GM15510 (cell line): ENCODE results near the gene GCH1.

Experiments
- POLR2A ChIP-seq: IDR thresholded peaks from 3 replicates; pipeline ENCODE4 v1.6.1; 2011; ENCODE audit warnings: borderline replicate concordance; ENCODE audit not compliant: insufficient read length; ENCODE audit errors: extremely low read depth

GCH1 gene

DNA sequence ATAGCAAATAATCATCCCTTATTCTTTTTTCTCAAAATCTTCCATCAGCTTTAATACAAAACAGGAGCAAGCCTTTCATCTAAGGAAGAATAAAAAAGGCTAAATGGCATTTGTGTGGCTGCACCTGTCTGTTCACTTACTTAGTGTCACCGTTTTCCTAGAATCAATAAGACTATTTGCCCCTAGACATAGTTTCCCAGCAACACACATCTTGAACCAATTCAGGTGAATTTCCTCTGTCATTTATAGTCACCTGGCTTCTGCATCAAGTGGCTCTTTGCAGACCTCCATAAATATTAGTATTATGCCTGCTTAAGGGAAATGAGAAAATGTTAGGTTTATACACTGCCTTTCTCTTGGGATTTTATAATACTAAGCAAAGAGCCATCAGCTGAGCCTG, 17.4 kb upstream of the GCH1 start:
- TF ChIP-seq POLR2A = no peak

DNA sequence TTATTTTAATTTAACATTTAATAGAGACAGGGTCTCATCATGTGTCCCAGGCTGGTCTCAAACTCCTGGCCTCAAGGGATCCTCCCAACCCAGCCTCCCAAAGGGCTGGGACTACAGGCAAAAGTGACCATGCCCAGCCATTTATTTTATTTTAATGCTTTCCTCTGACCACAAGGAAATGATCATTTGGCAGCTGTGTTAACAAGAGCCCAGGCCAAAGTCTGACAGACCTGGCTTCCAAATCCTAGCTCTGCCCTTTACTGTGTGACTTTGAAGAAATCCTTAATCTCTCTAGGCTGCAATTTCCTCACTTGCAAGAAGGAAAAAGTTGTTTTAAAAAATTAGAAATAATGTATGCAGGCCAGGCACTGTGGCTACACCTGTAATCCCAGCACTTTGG, 16.7 kb upstream of the GCH1 start:
- TF ChIP-seq POLR2A = no peak

DNA sequence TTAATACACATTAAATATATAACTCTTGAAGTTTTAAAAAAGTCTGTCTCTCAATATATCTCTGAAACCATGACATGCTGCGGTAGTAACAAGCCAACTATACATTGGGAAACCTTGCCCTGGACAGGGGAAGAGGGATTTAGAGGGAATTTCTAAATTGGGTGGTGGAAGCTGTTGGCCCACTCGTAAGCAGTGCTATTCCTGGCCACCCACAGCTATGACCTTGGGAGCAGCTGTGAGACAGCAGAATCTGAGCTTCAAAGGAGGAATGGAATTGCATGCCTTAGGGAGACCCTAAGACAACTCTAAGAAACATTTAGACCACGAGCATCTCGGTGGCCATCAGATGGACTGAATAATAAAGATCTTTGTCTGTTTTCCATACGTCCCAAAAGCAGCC, 15.8 kb upstream of the GCH1 start:
- TF ChIP-seq POLR2A = no peak

DNA sequence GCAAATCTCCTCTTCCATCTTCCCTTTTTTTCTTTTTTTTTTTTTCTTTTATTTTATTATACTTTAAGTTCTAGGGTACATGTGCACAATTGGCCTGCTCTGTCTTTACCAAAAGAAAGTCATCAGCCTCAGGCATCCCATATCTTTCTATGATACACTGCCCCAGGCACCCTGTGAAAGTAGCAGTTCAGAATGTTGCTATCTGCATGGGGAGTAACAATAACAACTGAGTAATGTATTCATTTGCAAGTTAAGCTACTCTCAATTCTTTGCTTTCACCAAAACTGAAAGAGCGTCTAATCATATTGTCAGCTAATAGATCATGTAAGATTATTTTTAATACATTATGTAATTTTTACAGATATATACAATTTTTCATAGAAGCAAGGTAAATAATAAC, 13.5 kb upstream of the GCH1 start:
- no peak for TF ChIP-seq POLR2A

DNA sequence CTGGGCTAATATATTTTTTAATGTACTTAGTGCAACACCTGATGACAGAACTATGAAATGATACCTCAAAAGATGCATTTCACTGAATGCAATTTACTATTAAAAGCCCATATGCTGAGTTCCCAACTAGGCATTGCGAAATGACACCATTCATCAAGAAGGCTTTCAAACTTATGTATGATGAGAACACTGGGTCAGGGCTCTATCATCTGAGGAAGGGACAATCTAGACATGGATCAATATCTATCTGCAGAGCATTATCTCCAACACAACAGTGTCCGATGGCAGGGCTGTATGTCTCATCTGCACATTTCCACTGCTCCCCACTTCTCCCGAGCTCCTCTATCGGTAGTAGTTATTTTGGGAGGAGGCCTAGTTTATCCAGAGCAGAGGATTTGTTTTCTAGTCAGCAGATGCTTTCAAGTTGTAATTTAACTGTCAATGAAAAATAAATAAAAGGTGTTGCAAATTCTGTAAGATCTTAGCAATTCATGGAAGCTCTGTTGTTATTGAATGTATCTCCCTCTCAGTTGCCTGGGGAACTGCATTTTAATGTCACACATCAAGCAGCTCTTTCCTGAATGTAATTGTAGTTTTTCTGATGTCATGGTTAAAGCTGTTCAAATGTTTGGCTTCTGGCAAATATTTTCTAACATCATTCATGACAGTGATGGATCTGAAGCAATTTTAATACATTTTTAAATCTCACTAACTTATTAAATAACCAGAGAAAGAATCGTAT, 7.4 kb upstream of the GCH1 start:
- no peak for TF ChIP-seq POLR2A

DNA sequence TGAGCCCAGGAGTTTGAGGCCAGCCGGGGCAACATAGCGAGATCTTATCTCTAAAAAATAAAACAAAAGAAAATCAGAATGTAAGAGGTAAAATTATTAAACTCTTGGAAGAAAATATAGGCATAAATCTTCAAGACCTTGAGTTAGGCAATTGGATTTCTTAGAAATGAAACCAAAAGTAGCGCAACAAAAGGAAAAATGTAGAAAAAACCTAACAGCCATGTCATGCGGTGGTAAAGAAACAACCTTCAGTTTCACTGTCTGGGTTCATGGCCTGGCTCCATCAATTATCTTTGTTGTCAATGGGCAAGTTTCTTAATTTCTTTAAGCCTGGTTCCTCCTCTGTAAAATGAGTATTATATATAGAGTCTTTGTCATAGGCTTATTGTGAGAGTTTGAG, 5.6 kb upstream of the GCH1 start:
- TF ChIP-seq POLR2A = no peak

DNA sequence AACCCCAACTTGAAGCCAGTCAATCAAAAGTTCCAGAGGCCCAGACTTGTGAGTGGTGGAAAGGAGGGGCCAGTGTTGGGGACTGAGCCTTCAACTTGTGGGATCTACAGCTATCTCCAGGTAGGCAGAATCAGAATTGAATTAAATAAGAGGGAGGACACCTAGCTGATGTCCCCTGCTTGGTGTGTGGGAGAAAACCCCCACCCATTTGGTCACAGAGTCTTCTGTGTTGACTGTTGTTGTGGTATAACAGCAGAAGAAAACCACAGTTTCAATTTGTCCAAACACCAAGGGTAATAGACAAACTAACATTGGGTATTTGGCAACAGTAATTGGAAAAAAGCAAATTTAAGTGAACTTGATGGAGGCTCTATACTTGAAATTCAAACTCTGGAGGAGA, 3.4 kb upstream of the GCH1 start:
- TF ChIP-seq POLR2A = no peak

DNA sequence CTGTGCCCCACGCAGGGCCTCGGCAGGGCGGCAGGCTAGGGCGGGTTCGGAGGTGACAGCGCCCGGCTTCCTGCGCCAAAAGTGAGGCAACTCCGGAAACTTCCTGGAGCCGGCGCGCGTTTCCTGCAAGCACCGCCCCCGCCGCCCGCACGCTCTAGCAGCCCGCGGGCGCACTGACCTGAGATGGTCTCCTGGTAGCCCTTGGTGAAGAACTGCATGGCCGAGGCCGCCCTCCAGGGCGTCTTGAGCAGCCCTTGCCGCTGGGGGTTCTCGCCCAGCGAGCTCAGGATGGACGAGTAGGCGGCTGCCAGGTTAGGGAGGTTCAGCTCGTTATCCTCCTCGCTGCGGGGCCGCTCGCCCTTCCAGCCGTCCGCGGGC, 494 bp downstream of the GCH1 start:
- no peak for TF ChIP-seq POLR2A

DNA sequence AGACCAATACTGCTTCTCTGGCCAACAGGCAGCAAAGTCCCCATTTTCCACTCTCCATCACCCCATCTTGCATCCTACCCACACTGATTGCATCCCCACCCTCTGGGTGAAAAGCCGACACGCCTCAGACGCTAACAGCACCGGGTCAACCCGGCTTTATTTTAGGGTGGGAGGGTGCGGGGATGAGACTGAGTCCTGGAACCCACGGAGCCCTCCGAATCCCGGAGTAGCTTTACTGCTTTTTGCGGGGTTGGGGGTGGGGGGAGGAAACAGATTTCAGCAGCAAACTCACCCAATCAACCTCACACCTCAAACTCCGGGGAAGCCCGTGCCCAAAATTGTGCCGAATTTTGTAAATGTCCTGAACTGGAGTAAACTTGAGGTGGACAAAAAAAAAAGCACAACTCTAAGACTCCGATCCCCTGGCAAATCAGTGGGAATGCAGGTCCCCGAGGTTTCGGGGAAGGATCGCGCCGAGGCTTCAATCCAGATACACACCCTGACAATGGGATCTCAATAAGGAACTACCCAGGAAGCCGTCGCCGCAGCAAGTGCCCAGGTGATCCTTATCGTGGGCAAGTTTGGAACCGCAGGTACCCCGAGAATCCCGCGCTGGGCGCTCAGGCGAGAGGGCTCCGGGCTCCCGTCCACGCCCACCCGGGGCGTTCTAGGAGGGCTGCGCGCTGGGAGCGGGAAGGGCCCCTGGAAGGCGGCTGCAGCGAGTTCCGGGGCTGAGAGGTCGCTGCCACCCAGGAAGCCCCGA, 1.1 kb downstream of the GCH1 start:
- no peak for TF ChIP-seq POLR2A

DNA sequence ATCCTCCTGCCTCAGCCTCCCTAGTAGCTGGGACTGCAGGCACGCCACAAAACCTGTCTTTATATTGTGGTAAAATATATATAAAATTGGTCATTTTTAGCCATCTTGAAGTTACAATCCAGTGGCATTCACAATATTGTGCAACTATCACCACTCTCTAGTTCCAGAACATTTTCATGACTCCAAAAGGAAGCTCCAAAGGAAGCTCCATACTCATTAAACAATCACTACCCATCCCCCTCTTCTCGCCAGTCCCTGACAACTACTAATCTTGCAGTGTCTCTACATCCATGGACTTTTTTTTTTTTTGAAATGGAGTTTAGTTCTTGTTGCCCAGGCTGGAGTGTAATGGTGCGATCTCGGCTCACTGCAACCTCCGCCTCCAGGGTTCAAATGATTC, 3.1 kb downstream of the GCH1 start:
- no peak for TF ChIP-seq POLR2A

DNA sequence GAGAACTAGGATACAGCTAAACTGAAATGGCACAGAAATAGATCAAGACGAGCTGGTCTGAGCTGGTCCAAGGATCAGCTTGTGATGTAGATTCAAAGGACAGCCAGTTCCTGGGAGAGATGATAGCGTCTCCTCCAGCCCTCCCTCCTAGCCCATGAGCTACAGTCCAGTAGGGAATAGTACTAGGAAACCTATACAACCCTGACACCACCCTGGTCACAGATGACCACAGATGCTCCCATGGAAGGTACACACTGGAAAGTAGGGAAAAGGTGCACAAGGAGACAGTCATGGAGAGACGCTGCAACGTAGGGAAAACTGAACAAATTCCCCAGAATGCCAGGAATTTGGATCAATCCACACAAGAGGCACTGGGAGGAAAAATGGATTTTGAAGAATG, 6.9 kb downstream of the GCH1 start:
- no peak for TF ChIP-seq POLR2A

DNA sequence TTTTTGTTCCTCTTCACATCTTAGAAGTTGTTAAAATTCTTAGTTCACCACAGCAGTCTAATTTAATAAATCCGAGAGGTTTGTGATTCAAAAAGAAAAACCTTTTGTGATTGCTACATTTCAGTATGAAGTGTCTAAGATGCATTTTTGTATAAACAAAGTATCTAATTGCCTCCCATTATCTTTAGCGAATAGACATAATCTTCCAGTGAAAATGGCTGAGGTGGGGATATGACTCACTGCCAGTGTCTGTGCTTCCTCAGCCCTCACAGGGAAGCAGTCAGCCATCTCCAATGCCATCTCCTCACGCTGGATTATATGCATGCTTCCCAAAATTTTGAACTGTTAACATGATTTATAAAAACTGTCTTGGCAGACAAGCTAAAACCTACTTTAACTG, 7.6 kb downstream of the GCH1 start:
- no peak for TF ChIP-seq POLR2A

DNA sequence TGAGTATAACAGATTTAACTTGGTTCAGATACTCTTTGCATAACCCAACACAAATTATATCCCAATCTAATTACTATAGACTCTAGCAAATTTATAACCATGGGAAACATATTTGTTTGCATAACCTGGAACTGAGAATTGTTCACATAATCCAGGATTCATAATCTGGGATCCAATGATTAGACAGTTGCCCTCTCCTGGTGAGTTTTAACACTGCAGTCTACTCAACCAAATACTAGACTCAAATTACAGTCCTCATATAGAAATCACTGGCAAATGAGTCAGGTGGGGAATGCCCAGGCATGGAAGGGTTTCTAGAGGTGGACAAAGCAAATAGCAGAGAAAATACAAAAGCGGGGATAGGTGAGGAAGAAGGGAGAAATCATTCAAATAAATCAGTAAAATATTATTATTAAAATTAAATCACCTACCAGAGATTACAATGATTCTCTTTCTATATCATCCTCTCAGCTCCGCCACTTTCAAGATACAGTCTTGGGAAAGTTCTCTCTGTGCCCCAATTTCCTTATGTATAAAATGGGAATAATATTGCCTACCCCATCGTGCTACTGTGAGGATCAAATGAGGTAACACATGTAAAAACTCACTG, 9.4 kb downstream of the GCH1 start:
- TF ChIP-seq POLR2A = no peak

DNA sequence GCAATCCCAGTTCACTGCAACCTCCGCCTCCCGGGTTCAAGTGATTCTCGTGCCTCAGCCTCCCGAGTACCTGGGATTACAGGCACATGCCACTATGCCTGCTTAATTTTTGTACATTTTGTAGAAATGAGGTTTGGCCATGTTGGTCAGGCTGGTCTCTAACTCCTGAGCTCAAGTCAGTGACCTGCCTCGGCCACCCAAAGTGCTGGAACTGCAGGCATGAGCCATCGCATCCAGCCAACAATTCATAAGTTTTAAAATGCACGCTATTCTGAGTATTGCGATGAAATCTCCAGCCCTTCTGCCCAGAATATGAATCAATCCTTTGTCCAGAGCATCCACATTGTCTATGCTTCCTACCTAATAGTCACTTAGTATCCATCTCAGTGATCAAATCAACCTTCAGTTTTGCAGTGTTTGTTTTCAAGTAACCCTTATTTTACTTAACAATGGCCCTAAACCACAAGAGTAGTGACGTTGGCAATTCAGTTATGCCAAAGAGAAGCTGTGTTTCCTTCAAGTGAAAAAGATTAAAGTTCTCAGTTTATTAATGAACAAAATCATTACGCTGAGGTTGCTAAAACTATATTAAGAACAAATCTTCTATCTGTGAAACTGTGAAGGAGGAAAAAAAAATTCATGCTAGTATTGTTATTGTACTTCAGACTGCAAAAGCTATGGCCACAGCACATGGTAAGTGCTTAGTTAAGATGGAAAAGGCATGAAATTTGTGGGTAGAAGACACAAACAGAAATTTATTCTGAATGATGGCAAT, 11.0 kb downstream of the GCH1 start:
- no peak for TF ChIP-seq POLR2A

DNA sequence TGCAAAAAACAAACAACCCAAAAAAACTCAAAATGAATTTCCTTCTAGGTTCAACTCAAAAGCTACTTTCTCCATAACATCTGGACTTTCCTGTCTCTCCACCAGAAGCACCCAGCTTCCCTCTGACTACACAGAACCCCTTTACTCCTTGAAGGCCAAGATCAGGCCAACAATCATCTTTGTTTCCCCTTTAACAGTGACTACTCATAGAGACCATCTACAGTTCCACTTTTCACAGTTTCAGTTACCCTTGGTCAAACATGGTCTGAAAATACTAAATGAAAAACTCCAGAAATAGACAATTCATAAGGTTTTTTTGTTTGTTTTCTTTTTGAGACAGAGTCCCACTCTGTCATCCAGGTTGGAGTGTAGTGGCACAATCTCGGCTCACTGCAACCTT, 11.8 kb downstream of the GCH1 start:
- no peak for TF ChIP-seq POLR2A

DNA sequence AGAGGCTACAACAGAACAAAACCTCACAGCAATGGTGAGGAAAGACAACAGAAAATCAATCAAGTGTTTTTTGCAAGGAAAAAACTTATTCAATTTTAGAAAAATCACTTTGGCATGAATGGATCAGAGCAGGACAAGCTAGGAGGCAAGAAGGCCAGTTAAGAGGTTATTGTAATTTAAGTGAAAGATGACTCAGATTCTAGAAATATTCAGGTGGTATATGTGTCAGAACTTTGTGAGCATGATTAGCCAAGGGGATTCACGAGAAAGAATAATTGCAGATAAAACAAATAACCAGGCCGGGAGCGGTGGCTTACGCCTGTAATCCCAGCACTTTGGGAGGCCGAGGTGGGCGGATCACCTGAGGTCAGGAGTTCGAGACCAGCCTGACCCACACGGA, 12.7 kb downstream of the GCH1 start:
- no peak for TF ChIP-seq POLR2A

DNA sequence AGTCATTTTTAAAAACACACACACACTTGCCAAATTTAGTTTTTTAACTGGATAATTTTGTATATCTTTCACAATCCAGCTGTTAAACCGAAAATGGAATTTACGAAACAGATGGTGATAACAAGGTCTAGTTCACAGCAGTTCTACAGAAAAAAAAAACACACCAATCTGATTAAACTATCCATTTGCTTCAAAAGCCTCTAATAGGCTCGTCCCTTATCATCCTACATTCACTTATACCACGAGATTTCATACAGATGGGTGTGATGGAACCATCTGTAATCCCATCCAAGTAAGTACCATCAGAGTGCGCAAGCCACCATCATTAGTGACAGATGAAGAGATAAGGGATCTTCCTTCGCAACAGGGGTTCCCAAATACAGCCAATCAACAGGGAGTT, 20.1 kb downstream of the GCH1 start:
- TF ChIP-seq POLR2A = no peak
